Measurements from ENCODE around the gene DYNLRB2.

DYNLRB2 gene

GRCh38 chr16:80594756-80595155 is 54.0 kb downstream of the DYNLRB2 start:
- Mint-ChIP-seq H3K27me3 (peaks cover 12 to 17% of the 10 kb centered on the region in 2 donors), H3K9me3 (peaks cover 16 to 17% of the 10 kb centered on the region in 2 donors), H3K4me3 (no peak overlapping the region), H3K36me3 (peaks cover 4 to 9% of the 10 kb centered on the region in 2 donors), H3K4me1 (peaks cover 9% of the 10 kb centered on the region in 2 donors), H3K27ac (no peak overlapping the region)
- DNase-seq (no peak), ATAC-seq (replicated peaks) (no peak)

DNA sequence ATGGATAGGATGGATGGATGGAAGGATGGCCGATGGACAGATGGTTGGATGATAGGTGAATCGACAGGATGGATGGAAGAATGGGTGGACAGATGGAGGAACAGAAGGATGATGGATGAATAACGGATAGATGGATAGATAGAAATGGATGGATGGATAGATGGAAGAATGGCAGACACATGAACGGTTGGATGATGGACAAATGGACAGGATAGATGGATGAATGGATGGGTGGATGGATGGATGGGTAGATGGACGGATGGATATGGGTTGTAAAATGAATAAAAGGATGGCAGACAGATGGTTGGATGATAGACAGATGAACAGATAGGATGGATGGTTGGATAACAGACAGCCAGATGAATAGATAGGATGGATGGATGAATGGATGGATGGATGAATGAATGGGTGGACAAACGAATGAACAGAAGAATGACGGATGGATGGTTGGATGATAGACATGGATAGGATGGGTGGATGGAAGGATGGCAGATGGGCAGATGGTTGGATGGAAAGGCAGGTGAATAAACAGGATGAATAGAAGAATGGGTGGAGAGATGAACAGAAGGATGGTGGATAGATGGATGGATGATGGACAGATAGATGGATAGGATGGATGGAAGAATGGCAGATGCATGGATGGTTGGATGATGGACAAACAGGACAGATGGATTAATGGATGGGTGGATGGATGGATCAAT is 55.9 kb downstream of the DYNLRB2 start:
- DNase-seq = no peak

DNA sequence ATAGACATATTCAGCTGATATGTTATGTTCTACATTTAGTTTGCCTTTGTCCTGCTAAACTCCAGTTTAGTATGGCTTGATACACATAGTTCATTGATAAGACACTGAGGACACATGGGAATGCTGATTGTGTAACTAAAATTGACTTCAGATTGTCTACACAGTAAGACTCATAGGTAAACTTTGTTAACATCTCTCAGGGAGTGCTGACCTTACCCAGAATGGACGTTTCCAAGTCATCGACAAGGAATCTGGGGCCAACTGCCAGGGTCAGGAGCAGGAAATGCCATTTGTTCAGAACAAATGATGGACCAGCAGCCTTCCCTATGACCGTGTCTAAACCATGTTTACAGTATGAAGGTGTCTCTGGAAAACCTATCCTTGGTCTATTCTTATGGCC is 58.7 kb downstream of the DYNLRB2 start:
- Mint-ChIP-seq H3K4me3 (no peak overlapping the region), H3K36me3 (peaks cover 0 to 4% of the 10 kb centered on the region in 2 donors), H3K27me3 (peaks cover 6 to 13% of the 10 kb centered on the region in 2 donors), H3K4me1 (no peaks in the 10 kb centered on the region), H3K9me3 (peaks cover 12% of the 10 kb centered on the region in 2 donors), H3K27ac (no peak overlapping the region)
- ATAC-seq (replicated peaks) = no peak
- no peak for DNase-seq

More for the DNA sequence above, 55.9 kb downstream of the DYNLRB2 start:
- H3K4me3 Mint-ChIP-seq = no peak overlapping the region
- ATAC-seq (replicated peaks) = no peak
- peaks cover 0 to under 1% of the 10 kb centered on the region in 2 donors for H3K4me1 Mint-ChIP-seq
- H3K27me3 Mint-ChIP-seq = peaks cover 12 to 17% of the 10 kb centered on the region in 2 donors
- H3K9me3 Mint-ChIP-seq = peaks cover 16 to 17% of the 10 kb centered on the region in 2 donors
- H3K36me3 Mint-ChIP-seq = peaks cover 4 to 9% of the 10 kb centered on the region in 2 donors
- H3K27ac Mint-ChIP-seq = no peak overlapping the region
